A549 (cell line): ENCODE results near the gene PLA1A. TPM values are rescaled to one million over a fixed set of nuclear protein-coding genes. Genes with fewer than 3 reads are reported as not detected.
A peak's percentile ranks its signal among the peaks of the same experiment; 100 is the strongest.

Experiments used
- ATAC-seq, 2 experiments: fragments of 200-7000 bp in 1 of 2; fragments of >200 bp in 1 of 2; cut with Nextera tagmentation in 1 of 2; cut with Tn5 transposase in 1 of 2; 3 replicates each; pipeline versions ENCODE4 v1.8.0 to v1.9.1; 2018 to 2020; ENCODE audit warnings: mild to moderate bottlenecking in 1 of 2, moderate library complexity in 1 of 2
- CTCF ChIA-PET: fragments of 300-600 bp; sonication (Branson Sonifier 250); formaldehyde crosslinking; extraction: SDS; loops from one replicate; lab custom pipeline; 2021; ENCODE audit warnings: antibody characterized with exemption, inconsistent platforms; lab: Yijun Ruan, JAX
- POLR2A ChIA-PET: fragments of 350-600 bp; formaldehyde crosslinking; extraction: SDS; loops from one replicate; lab custom pipeline; 2021; ENCODE audit warnings: antibody characterized with exemption, inconsistent platforms; lab: Yijun Ruan, JAX
- DNase-seq, 2 experiments: peaks; one replicate each; pipeline versions ENCODE4 v3.0.0 to v3.0.0-alpha.2; 2011 to 2016; ENCODE audit warnings: low read depth in 1 of 2, low spot score in 1 of 2
- FAIRE-seq: peaks from 2 replicates; lab custom pipeline; 2011; peaks lifted over from hg19 to GRCh38; lab: Jason Lieb, UNC
- H3K27ac ChIP-seq, 2 experiments: fragments of >200 bp; sonication (Bioruptor Twin); formaldehyde crosslinking; 3 replicates each; pipeline ENCODE4 v1.5.1; 2016 to 2017
- H3K4me1 ChIP-seq: fragments of >200 bp; sonication (Bioruptor Twin); formaldehyde crosslinking; 3 replicates; pipeline ENCODE4 v1.6.1; 2016
- H3K4me2 ChIP-seq: fragments of >200 bp; sonication (Bioruptor Twin); formaldehyde crosslinking; 3 replicates; pipeline ENCODE4 v1.6.1; 2016
- H3K4me3 ChIP-seq: fragments of >200 bp; sonication (Bioruptor Twin); formaldehyde crosslinking; 3 replicates; pipeline ENCODE4 v1.5.1; 2016
- H3K9me3 ChIP-seq: fragments of >200 bp; sonication (Bioruptor Twin); formaldehyde crosslinking; 3 replicates; pipeline ENCODE4 v1.6.1; 2016
- BCL3 ChIP-seq: fragments of >200 bp; sonication (Bioruptor Twin); formaldehyde crosslinking; IDR thresholded peaks from 3 replicates; pipeline ENCODE4 v1.6.1; 2016
- BHLHE40 ChIP-seq: IDR thresholded peaks from 2 replicates; pipeline ENCODE4 v1.6.1; 2012; ENCODE audit warnings: low read depth, low read length, inconsistent platforms
- CHD2 ChIP-seq: fragments of 150-350 bp; IDR thresholded peaks from 2 replicates; pipeline ENCODE4 v1.6.1; 2014; ENCODE audit warnings: low read length; ENCODE audit not compliant: partially characterized antibody
- E2F6 ChIP-seq: IDR thresholded peaks from 2 replicates; pipeline ENCODE4 v1.6.1; 2012; ENCODE audit warnings: low read depth, borderline replicate concordance
- EP300 ChIP-seq, 2 experiments: fragments of >200 bp; sonication (Bioruptor Twin); formaldehyde crosslinking; IDR thresholded peaks; 2 replicates in 1 of 2; 3 replicates in 1 of 2; pipeline ENCODE4 v1.6.1; 2016 to 2017
- FOSL2 ChIP-seq, 2 experiments: fragments of 450-650 bp in 1 of 2; fragments of >200 bp in 1 of 2; sonication (Bioruptor Twin) in 1 of 2; formaldehyde crosslinking; IDR thresholded peaks; 2 replicates each; pipeline versions ENCODE4 v1.5.0 to v1.6.1; 2016 to 2020; ENCODE audit warnings: mild to moderate bottlenecking in 1 of 2, moderate library complexity in 1 of 2
- FOXS1 ChIP-seq: fragments of 250-450 bp; sonication (Bioruptor Pico); IDR thresholded peaks from 2 replicates; pipeline ENCODE4 v1.5.0; 2020; ENCODE audit warnings: mild to moderate bottlenecking, moderate library complexity
- GATA3 ChIP-seq: IDR thresholded peaks from 2 replicates; pipeline ENCODE4 v1.6.1; 2012; ENCODE audit warnings: borderline replicate concordance
- HES2 ChIP-seq: fragments of >200 bp; sonication (Bioruptor Twin); formaldehyde crosslinking; IDR thresholded peaks from 2 replicates; pipeline ENCODE4 v1.6.1; 2016
- HOXB13 ChIP-seq: fragments of 250-450 bp; sonication (Bioruptor Pico); IDR thresholded peaks from 2 replicates; pipeline ENCODE4 v1.5.0; 2020; ENCODE audit warnings: low read depth, mild to moderate bottlenecking, moderate library complexity
- JUN ChIP-seq, 2 experiments: fragments of >200 bp; sonication (Bioruptor Twin); formaldehyde crosslinking; IDR thresholded peaks; 2 replicates in 1 of 2; 3 replicates in 1 of 2; pipeline ENCODE4 v1.6.1; 2016 to 2017
- MAX ChIP-seq: IDR thresholded peaks from 2 replicates; pipeline ENCODE4 v1.6.1; 2012
- NPAS2 ChIP-seq: fragments of 250-450 bp; sonication (Bioruptor Pico); IDR thresholded peaks from 2 replicates; pipeline ENCODE4 v1.8.0; 2022; ENCODE audit warnings: mild to moderate bottlenecking, moderate library complexity, borderline replicate concordance
- NR3C1 ChIP-seq: fragments of >200 bp; sonication (Bioruptor Twin); formaldehyde crosslinking; IDR thresholded peaks from 3 replicates; pipeline ENCODE4 v1.6.1; 2017
- PHF8 ChIP-seq: fragments of 200-600 bp; sonication (generic); IDR thresholded peaks from 2 replicates; pipeline ENCODE4 v1.6.1; 2016; ENCODE audit warnings: low read depth, mild to moderate bottlenecking, antibody characterized with exemption, moderate library complexity, borderline replicate concordance
- POLR2A ChIP-seq: IDR thresholded peaks from 2 replicates; pipeline ENCODE4 v1.6.1; 2012; ENCODE audit warnings: mild to moderate bottlenecking, low read length
- REST ChIP-seq: fragments of 200-600 bp; sonication (generic); IDR thresholded peaks from 2 replicates; pipeline ENCODE4 v1.6.1; 2016; ENCODE audit warnings: antibody characterized with exemption, mild to moderate bottlenecking, moderate library complexity
- RNF2 ChIP-seq: fragments of 200-600 bp; sonication (generic); IDR thresholded peaks from 2 replicates; pipeline ENCODE4 v1.6.1; 2016; ENCODE audit warnings: low read depth, mild to moderate bottlenecking, antibody characterized with exemption, moderate library complexity, borderline replicate concordance
- SMC3 ChIP-seq: fragments of >200 bp; sonication (Bioruptor Twin); formaldehyde crosslinking; IDR thresholded peaks from 3 replicates; pipeline ENCODE4 v1.6.1; 2018; ENCODE audit warnings: inconsistent platforms
- WGBS: methylation state at CpG from one replicate; pipeline ENCODE4 v1.1.6; 2017; ENCODE audit errors: missing lambda C conversion rate; 5-methylcytosine and 5-hydroxymethylcytosine counted together
- polyA plus RNA-seq, 4 experiments: library from polyadenylated mRNA; depleted of rRNA in 3 of 4; stranded (reverse); fragments of >200 nt; fragmentation: RNase III in 1 of 4; extraction: RNeasy Plus Mini Kit Qiagen cat#74134 plus additional on column Dnase treatment in 1 of 4; gene quantifications; 2 replicates in 3 of 4; 3 replicates in 1 of 4; pipeline ENCODE4 v1.2.3, GENCODE V29; 2011 to 2017

The PLA1A gene
- polyA plus RNA-seq, 2 of the 4 experiments (the other 2 are of a cell fraction) = 0.17 to 0.18 TPM

GRCh38 chr3:119579366-119580066, 18.2 kb upstream of the PLA1A start, which contains the start of gene ADPRH:
Gene ADPRH (plus strand): TSS chr3:119579492. CDS start chr3:119582170, 2,678 bp downstream.
- CTCF ChIA-PET = interaction anchor here (1.5 to 1.6 kb wide), 2 partner anchors 12 to 20 kb away, joined by 3 to 7 read pairs; partner anchors contain the start of gene CD80
- H3K27ac ChIP-seq = peak within 1 kb of the TSS; percentile 85 to 93
- TF ChIP-seq BCL3 = peak; percentile 61; the same call in 1 of the 3 replicates
- TF ChIP-seq HES2 = no peak
- TF ChIP-seq CHD2 = peak; percentile 84
- TF ChIP-seq RNF2 = no peak
- no peak for TF ChIP-seq FOXS1 (CRISPR knock-in tag)
- no peak for TF ChIP-seq GATA3
- TF ChIP-seq BHLHE40 = no peak
- no peak; the same call in 1 of the 2 replicates for TF ChIP-seq HOXB13 (CRISPR knock-in tag)
- TF ChIP-seq JUN (IDR thresholded peaks at IDR 0.05) = peak in 1 of 2 experiments; percentile 69; a peak in 3 of 5 replicates
- peak; percentile 70 for TF ChIP-seq MAX
- peak; percentile 44 for TF ChIP-seq POLR2A
- TF ChIP-seq REST = peak; percentile 54; the same call in 1 of the 2 replicates
- TF ChIP-seq SMC3 = no peak
- peak; percentile 68; the same call in 1 of the 2 replicates for TF ChIP-seq E2F6
- TF ChIP-seq NPAS2 (CRISPR knock-in tag) = no peak
- no peak for TF ChIP-seq FOSL2 (IDR thresholded peaks at IDR 0.05)
- no peak for TF ChIP-seq FOSL2 (CRISPR knock-in tag; IDR thresholded peaks at IDR 0.05)
- peak within 1 kb of the TSS; percentile 79 for H3K4me2 ChIP-seq
- DNase-seq = peak; percentile 77 to 81
- peak within 1 kb of the TSS; percentile 57 for H3K4me3 ChIP-seq
- POLR2A ChIA-PET = interaction anchor here (0.8 to 1.4 kb wide), 2 partner anchors 81 to 98 kb away, joined by 3 to 4 read pairs; partner anchors contain the start of genes COX17 and TIMMDC1
- no peaks in the 10 kb centered on the region for H3K9me3 ChIP-seq
- no peak for FAIRE-seq
- peak; percentile 97 to 98 for ATAC-seq
- WGBS = 20% methylated on average over 12 of the region's 68 CpGs
- peaks cover 9% of the 10 kb centered on the region; the same call in 1 of the 3 replicates for H3K4me1 ChIP-seq

- CTCF ChIA-PET = interaction anchor here (1.5 to 1.7 kb wide), 3 partner anchors 11 to 21 kb away, joined by 3 to 7 read pairs (median 5); partner anchors contain the start of gene CD80
- POLR2A ChIA-PET = interaction anchor here (0.8 to 1.4 kb wide), 3 partner anchors 82 to 258 kb away, joined by 3 to 4 read pairs (median 3); partner anchors contain the start of genes COX17 and TIMMDC1
- peak; percentile 39 to 51 for ATAC-seq
- no peaks in the 10 kb centered on the region for H3K9me3 ChIP-seq
- DNase-seq = peak in 1 of 2 experiments; percentile 15
- WGBS = 60% methylated on average over 16 of the region's 16 CpGs
- H3K4me3 ChIP-seq = peak overlapping the region; percentile 57
- no peak for FAIRE-seq
- peak overlapping the region; percentile 79 for H3K4me2 ChIP-seq
- TF ChIP-seq EP300 (IDR thresholded peaks at IDR 0.05) (no peak), NR3C1 (no peak), RNF2 (no peak), PHF8 (no peak)
- H3K4me1 ChIP-seq = peaks cover 9% of the 10 kb centered on the region; the same call in 1 of the 3 replicates
- H3K27ac ChIP-seq = peak overlapping the region; percentile 85 to 93
These were observed 17.5 kb upstream of the PLA1A start for GRCh38 chr3:119580067-119580760.
